ENCODE data around the gene GLI3. TPM values are rescaled to one million over a fixed set of nuclear protein-coding genes. Genes with fewer than 3 reads are reported as not detected.

Gene GLI3
- total and polyA plus RNA-seq, 12 donors, result 0.51 to 9.1 (median 5.3) TPM

DNA sequence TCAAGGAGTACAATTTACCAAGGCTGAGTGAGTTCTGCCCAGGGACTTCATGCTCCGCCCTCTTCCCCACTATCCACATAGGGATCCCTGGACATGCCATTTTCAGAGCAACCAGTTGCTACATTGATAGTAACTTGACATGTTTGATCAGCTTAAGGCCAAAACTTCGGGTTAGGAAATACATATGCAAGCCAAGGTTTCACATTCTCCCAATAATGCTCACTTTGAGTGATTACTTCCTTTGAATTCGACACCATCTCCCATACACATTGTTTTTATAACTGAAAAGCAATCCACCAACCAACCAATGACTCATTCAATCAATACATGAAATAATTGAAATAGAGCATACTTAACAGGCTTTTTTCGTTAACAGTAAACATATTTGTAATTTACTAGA lies 137.9 kb downstream of the GLI3 start:
- 92 to 93% methylated on average over 4 of the region's 4 CpGs for WGBS, 2 donors
- H3K4me1 ChIP-seq, result peaks cover 6 to 27% (median 21%) of the 10 kb centered on the region in 9 donors
- no peaks in the 10 kb centered on the region for H3K9me3 ChIP-seq
- no peak for ATAC-seq
- intact Hi-C loops (cut with DNase I), result no loop called here
- H3K27me3 ChIP-seq, result no peaks in the 10 kb centered on the region
- no peak overlapping the region for H3K27ac ChIP-seq
- no peak overlapping the region for H3K4me3 ChIP-seq
- TF ChIP-seq, protein P1, sequence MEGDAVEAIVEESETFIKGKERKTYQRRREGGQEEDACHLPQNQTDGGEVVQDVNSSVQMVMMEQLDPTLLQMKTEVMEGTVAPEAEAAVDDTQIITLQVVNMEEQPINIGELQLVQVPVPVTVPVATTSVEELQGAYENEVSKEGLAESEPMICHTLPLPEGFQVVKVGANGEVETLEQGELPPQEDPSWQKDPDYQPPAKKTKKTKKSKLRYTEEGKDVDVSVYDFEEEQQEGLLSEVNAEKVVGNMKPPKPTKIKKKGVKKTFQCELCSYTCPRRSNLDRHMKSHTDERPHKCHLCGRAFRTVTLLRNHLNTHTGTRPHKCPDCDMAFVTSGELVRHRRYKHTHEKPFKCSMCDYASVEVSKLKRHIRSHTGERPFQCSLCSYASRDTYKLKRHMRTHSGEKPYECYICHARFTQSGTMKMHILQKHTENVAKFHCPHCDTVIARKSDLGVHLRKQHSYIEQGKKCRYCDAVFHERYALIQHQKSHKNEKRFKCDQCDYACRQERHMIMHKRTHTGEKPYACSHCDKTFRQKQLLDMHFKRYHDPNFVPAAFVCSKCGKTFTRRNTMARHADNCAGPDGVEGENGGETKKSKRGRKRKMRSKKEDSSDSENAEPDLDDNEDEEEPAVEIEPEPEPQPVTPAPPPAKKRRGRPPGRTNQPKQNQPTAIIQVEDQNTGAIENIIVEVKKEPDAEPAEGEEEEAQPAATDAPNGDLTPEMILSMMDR (IDR thresholded peaks at IDR 0.05), result no peak
- H3K36me3 ChIP-seq, result no peaks in the 10 kb centered on the region
- no peak for DNase-seq

DNA sequence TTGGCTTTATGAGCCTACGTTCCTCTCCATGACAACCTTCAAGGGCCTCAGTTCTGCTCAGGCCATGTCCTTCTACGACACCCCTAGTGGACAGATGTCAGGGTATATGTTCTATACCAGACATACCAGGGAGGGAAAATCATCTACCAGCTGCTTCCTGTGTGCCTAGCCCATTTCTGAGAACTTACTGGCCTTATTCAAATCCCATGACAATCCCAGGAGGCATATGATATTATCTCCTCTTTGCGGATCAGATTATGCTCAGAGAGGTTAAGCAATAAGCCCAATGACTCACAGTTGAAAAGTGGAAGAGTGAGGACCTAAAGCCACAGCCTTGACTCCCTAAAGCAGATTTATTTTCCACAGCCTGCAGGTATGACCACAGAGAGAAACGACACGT lies 139.3 kb downstream of the GLI3 start:
- Histone ChIP-seq H3K36me3 (no peaks in the 10 kb centered on the region), H3K9me3 (no peaks in the 10 kb centered on the region), H3K27me3 (no peaks in the 10 kb centered on the region), H3K27ac (no peak overlapping the region), H3K4me1 (peaks cover 6 to 27% (median 21%) of the 10 kb centered on the region in 9 donors), H3K4me3 (no peak overlapping the region)
- 80 to 88% methylated on average over 5 of the region's 5 CpGs for WGBS, 2 donors
- TF ChIP-seq, protein P1 (IDR thresholded peaks at IDR 0.05), result no peak
- no peak for ATAC-seq
- DNase-seq, result no peak
- intact Hi-C loops (cut with DNase I), result no loop called here

DNA sequence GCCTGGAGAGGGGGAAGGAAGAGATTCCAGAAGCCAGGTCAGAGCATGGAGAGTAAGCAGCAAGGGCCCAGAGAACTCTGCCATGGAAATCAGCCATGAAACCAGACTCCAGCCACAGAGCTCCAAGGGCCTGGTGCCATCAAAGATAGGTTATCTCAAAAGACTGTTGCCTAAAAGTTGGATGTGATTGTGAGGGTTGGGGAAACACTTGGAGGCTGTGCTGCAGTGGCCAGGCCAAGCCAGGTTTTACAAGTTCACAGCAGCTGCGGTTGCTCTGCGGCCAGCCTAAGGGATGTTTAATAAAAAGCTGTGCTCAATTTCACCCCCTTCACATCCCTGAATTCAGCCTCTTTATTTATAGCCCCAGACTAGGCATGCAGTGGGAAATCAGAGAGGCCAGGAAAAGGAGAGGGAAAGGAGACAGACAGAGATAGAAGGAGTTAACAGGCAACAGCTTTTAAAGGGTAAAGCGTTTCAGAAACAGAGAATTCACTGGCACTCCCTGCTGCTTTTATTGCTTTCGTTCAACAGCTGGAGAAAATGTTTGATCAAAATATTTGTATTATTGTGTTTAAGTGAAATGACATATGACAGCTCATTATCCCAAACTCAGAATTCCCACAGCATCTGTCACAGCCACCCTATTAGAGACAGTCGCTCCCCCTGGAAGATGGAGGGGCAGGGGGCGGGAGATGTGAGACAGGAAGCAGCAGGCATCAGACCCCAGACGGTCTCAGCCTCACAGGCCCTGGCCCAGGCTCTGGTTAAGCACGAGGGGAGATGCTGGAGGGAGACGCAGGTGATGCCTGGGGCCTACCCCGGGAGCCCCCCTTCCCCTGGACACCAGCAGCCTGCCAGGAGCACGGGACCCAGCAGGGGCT lies 140.1 kb downstream of the GLI3 start:
- H3K27ac ChIP-seq, result peak overlapping the region in 6 of 10 donors; percentile 13 to 62 (median 48)
- intact Hi-C loops (cut with DNase I), result no loop called here
- WGBS, 2 donors, result 34 to 49% methylated on average over 11 of the region's 11 CpGs
- DNase-seq (peak; percentile 58 to 61), ATAC-seq (peak; percentile 72 to 93 (median 89))
- H3K4me1 ChIP-seq, result peaks cover 6 to 30% (median 21%) of the 10 kb centered on the region in 9 donors
- TF ChIP-seq, protein P1 (IDR thresholded peaks at IDR 0.05), result no peak
- no peak overlapping the region for H3K4me3 ChIP-seq
- no peaks in the 10 kb centered on the region for H3K36me3 ChIP-seq
- no peaks in the 10 kb centered on the region for H3K9me3 ChIP-seq
- no peaks in the 10 kb centered on the region for H3K27me3 ChIP-seq

DNA sequence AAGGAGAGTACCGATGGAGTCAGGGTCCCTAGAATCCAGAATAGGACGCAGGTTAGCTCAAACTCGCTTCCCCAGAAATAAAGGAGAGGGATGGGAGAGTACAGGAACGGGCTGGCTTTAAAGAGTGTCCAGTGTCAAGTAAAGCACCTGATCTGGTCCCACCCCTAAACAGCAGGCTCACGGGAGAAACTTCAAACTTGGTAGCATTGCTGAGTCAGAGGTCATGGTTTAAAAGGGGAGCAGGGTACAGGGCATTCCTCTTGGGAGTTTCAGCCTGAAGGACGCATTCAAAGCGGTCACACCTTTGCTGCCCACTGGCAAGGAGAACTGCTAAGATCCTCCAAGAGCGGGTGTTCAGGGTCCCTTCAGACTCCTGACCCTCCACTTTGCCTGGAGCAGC lies 140.7 kb downstream of the GLI3 start:
- TF ChIP-seq, protein P1 (IDR thresholded peaks at IDR 0.05), result no peak
- DNase-seq, result no peak
- no peak overlapping the region for H3K4me3 ChIP-seq
- no peaks in the 10 kb centered on the region for H3K27me3 ChIP-seq
- H3K36me3 ChIP-seq, result no peaks in the 10 kb centered on the region
- H3K27ac ChIP-seq, result peak overlapping the region in 6 of 10 donors; percentile 13 to 62 (median 36)
- H3K9me3 ChIP-seq, result no peaks in the 10 kb centered on the region
- H3K4me1 ChIP-seq, result peaks cover 6 to 30% (median 21%) of the 10 kb centered on the region in 9 donors
- peak in 5 of 8 donors; percentile 11 to 62 (median 32) for ATAC-seq
- intact Hi-C loops (cut with DNase I), result no loop called here
- 75% methylated on average over 8 of the region's 8 CpGs for WGBS, 2 donors
